ENCODE results near the gene DCTN1. TPM values are rescaled to one million over a fixed set of nuclear protein-coding genes. Genes with fewer than 3 reads are reported as not detected.

The DCTN1 gene
- total and polyA plus RNA-seq, 8 donors = 121 to 162 (median 151) TPM

DNA sequence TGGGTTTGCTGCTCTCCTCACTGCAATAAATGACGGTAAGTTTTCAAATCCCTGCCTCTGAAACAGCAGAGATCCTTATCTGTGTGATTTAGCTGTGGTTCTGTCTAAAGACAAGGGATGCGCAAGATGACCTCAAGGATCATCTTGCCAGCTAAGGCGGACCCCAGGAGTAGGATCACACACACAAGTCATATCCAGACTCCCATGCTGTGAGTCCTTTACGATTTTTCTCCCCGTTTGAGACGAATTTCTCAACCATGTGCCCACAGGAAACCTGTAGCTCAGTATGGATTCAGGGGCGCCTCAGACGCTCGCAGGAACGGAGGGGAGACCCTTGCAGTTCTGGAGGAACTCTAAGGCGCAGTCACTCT lies 11.1 kb upstream of the DCTN1 start:
- Histone ChIP-seq H3K4me1 (peaks cover 12 to 44% of the 10 kb centered on the region in 2 donors), H3K27ac (peak overlapping the region; percentile 82 to 90), H3K27me3 (no peaks in the 10 kb centered on the region), H3K4me3 (peak overlapping the region; percentile 77 to 96), H3K9me3 (no peaks in the 10 kb centered on the region), H3K36me3 (no peaks in the 10 kb centered on the region)
- TF ChIP-seq, protein P1, sequence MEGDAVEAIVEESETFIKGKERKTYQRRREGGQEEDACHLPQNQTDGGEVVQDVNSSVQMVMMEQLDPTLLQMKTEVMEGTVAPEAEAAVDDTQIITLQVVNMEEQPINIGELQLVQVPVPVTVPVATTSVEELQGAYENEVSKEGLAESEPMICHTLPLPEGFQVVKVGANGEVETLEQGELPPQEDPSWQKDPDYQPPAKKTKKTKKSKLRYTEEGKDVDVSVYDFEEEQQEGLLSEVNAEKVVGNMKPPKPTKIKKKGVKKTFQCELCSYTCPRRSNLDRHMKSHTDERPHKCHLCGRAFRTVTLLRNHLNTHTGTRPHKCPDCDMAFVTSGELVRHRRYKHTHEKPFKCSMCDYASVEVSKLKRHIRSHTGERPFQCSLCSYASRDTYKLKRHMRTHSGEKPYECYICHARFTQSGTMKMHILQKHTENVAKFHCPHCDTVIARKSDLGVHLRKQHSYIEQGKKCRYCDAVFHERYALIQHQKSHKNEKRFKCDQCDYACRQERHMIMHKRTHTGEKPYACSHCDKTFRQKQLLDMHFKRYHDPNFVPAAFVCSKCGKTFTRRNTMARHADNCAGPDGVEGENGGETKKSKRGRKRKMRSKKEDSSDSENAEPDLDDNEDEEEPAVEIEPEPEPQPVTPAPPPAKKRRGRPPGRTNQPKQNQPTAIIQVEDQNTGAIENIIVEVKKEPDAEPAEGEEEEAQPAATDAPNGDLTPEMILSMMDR (IDR thresholded peaks at IDR 0.05) = no peak
- ATAC-seq = peak; percentile 42
- intact Hi-C loops (cut with DNase I) = no loop called here
- DNase-seq = no peak

DNA sequence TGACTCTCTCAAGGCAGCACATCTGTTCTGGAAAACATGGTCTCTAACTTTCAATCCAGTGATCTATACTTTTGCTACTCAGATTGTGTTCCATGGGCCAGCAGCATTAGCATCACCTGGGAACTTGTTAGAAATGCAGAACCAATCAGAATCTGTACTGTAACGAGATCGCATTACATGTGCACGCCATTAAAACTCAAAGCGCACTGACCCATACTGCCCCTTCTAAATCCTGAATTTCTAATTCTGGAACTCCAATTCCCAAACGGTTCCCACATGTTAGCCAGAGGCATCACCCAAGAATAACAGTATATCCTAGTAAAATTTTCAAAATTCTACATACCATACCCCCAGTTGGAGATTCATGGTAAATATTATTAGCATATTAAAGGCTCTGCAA lies 10.5 kb upstream of the DCTN1 start:
- no peak for DNase-seq
- TF ChIP-seq, protein P1 (IDR thresholded peaks at IDR 0.05) = no peak
- intact Hi-C loops (cut with DNase I) = no loop called here
- H3K27me3 ChIP-seq = no peaks in the 10 kb centered on the region
- H3K27ac ChIP-seq = no peak overlapping the region
- H3K9me3 ChIP-seq = no peaks in the 10 kb centered on the region
- H3K4me1 ChIP-seq = peaks cover 12 to 49% of the 10 kb centered on the region in 2 donors
- ATAC-seq = no peak
- peak overlapping the region; percentile 77 to 96 for H3K4me3 ChIP-seq
- peaks cover 0 to under 1% of the 10 kb centered on the region in 2 donors for H3K36me3 ChIP-seq

DNA sequence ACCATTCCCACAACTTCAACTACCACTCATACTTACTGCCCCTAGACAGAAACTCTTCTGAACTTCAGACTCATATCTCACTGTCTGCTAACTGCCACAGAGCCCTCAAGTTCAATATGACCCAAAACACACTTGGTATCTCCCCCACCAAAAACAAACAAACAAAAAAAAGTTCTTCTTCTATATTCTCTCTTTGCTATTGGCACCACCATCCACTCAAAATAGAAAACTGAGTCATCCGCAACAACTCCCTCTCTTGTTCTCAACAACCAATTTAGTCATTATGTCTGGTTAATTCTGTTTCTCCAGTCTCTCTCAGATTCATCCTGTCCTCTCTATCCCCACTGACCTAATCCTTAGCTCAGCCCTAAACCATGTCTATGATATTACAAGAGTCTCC lies 7.2 kb upstream of the DCTN1 start:
- H3K9me3 ChIP-seq = no peaks in the 10 kb centered on the region
- TF ChIP-seq, protein P1 (IDR thresholded peaks at IDR 0.05) = no peak
- peaks cover 12 to 74% of the 10 kb centered on the region in 2 donors for H3K4me1 ChIP-seq
- DNase-seq = no peak
- no peak overlapping the region for H3K4me3 ChIP-seq
- intact Hi-C loops (cut with DNase I) = no loop called here
- peaks cover 0 to 7% of the 10 kb centered on the region in 2 donors for H3K36me3 ChIP-seq
- no peaks in the 10 kb centered on the region for H3K27me3 ChIP-seq
- ATAC-seq = no peak
- no peak overlapping the region for H3K27ac ChIP-seq

DNA sequence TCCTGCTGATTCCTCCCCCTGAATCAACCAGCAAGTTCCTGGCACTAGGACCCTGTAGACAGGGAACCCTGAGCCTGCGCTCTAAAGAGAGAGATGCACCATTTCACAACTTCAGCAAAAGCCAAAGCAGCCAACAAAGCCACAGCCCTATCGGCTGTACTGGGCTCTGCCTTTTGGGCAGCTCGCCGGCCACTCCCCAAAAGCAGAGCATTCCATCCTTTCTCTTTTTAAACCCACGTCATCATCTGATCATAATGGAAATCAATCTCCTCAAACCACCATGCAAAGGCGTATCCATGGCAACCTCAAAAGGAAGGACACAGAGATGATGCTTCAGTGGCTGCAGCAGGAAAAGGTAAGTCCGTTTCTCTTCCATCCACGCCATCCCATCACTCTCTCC lies 5.3 kb upstream of the DCTN1 start:
- TF ChIP-seq, protein P1 (IDR thresholded peaks at IDR 0.05) = no peak
- H3K27me3 ChIP-seq = no peaks in the 10 kb centered on the region
- peak; percentile 20 for ATAC-seq
- intact Hi-C loops (cut with DNase I) = no loop called here
- peaks cover 0 to 7% of the 10 kb centered on the region in 2 donors for H3K36me3 ChIP-seq
- no peaks in the 10 kb centered on the region for H3K9me3 ChIP-seq
- H3K4me1 ChIP-seq = peaks cover 16 to 84% of the 10 kb centered on the region in 2 donors
- DNase-seq = no peak
- H3K27ac ChIP-seq = peak overlapping the region in 1 of 2 donors; percentile 46
- H3K4me3 ChIP-seq = no peak overlapping the region

- Histone ChIP-seq H3K27ac (peak overlapping the region; percentile 46 to 60), H3K4me1 (peaks cover 14 to 84% of the 10 kb centered on the region in 2 donors)
- TF ChIP-seq, protein P1 (IDR thresholded peaks at IDR 0.05) = no peak
Observed at GRCh38 chr2:74384051-74384450, 3.9 kb upstream of the DCTN1 start.

More at GRCh38 chr2:74384051-74384450, 3.9 kb upstream of the DCTN1 start:
- H3K4me3 ChIP-seq = no peak overlapping the region
- H3K9me3 ChIP-seq = no peaks in the 10 kb centered on the region
- intact Hi-C loops (cut with DNase I) = no loop called here
- DNase-seq (no peak), ATAC-seq (no peak)
- peaks cover 0 to 7% of the 10 kb centered on the region in 2 donors for H3K36me3 ChIP-seq
- H3K27me3 ChIP-seq = no peaks in the 10 kb centered on the region
